ENCODE data around the gene MAK.
"Not testable (repeated sequence)": the region's sequence is repeated elsewhere in the genome, so short reads cannot be mapped to it uniquely, and the experiment has no call there.

Gene MAK

DNA sequence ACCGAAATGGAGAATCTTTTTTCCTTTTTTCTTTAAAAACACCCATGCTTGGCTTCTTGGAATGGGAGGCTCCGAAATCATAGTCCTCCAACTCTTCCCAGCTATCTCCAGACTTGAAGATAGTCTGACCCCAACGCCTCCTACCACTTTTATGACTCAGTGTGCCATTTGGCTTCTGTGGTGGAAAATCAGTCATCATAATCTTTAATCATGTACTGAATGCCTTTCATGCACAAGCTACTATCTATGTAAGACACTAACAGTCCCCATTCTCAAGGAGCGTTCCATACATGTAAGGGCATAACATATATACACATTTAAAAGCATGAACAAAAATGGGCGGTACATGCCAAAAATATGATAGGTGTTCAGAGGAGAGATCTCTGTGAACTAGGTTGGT, 46.7 kb downstream of the MAK start:
- no peak for DNase-seq (ENCODE audit: low read depth in 3 of 3)

DNA sequence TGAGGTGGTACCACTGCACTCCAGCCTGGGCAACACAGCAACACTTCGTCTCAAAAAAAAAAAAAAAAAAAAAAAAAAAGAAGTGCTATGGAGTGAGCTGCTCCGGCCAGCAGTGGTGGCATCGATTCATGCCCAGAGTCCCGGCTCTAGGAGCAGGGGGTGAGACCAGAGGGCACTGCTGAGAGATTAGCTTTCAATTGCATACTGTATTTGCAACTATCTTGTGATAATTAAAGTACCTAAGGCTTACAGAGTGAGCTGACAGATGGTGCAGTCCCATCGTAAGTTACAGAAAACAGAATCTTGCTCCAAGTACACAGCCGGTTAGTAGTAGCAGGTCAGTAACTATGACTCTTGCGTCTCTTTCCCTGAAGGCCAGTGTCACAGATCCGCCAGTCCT, 59.3 kb downstream of the MAK start:
- no peak for DNase-seq (ENCODE audit: low read depth in 3 of 3)

DNA sequence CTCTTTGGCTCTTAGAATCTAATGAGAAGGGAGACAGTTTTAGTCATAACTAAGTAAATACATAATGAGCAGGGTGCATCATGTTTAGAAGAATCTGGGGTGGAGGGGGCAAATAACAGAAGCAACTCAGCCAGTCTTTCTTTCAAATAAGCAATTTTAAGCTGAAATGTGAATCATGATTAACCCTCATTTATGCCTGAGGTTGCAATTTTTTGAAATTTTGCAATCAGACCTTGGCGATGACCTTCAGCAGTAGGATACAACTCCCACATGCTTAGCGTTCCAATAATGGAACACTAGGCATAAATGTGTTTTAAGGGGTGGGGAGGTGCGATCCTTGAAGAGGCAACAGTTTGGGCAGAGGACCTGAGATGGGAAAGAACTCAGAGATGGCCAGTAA, 60.1 kb downstream of the MAK start:
- DNase-seq (ENCODE audit: low read depth in 3 of 3), result no peak

DNA sequence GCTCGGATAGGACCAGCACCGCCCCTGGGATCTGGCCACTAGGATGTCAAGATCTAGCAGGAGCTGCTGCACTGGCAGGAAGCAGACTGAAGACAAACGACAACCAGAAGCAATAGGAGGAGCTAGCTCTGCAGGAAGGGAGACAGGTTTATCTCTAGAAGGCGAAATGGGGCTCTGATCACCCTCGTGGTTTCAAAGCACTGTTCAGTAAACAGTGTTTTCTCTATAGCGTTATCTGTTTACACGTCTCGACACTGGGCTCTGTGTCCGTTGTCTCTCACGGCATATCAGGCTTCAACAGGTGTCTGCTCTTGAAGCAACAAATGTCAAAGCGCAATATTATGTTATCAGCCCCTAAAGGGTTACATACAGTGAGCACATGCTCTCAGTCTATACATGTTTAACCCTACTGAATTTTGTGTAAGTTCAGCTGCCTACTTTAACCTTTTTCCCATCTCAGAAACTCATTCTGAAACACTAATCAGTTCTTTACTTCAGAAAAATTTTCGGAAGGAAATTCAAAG, 66.9 kb downstream of the MAK start:
- no peak for DNase-seq (ENCODE audit: low read depth in 3 of 3)

DNA sequence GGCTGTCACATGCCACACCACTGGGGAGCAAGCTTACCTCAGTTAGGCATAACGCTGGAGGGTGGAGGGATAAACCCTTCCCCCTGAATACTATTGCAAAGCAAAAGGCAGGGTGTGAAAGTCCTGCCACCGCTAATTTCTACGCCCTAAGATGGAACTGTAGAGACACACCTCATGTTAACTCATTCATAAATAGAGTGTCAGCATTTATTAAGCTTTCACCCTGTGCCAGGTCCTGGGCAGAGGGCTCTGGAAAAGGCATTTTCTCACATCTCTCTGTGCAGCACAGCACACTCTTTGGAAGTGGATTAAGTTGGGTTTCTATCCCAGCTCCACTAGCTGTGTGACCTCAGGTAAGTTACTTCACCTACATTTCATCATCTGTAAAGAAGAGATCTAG, 68.9 kb downstream of the MAK start:
- no peak for DNase-seq (ENCODE audit: low read depth in 3 of 3)

DNA sequence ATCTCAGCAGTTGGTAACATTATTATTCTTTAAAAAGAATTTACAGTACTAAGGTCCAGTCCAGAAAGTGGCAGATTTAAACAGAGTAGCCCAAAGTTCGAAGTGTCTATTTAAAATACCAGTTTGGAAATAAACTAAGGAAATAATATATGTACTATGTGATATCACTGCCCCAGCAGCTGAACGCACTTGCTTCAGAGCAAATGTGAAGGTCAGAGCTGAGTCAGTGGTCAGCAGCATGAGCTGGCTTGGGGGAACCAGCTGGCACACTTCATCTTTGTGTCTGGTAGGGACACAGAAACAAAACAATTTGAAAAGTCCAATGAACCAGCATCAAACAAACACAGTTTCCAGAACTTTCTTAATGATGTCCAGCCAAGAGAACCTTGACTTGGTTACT, 75.3 kb downstream of the MAK start:
- DNase-seq (ENCODE audit: low read depth in 3 of 3), result no peak

DNA sequence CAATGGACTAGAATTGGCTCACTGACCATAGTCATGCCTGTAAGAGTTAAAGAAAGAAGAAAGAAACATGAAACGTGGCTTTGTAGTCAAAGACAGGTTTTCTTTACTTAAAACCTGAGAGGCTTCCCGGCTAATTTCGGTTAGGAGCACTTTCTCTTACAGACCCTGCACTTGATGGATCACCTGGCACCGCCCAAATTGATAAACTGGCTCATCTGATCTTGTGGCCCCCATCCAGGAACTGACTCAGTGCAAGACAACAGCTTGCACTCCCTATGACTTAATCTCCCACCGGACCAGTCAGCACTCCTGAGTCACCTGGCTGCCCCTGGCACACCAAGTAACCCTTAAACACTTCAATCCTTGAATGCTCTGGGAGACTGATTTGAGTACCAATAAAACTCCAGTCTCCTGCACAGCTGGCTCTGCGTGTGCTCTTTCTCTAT, 78.4 kb downstream of the MAK start:
- DNase-seq (ENCODE audit: low read depth in 3 of 3), result no peak

DNA sequence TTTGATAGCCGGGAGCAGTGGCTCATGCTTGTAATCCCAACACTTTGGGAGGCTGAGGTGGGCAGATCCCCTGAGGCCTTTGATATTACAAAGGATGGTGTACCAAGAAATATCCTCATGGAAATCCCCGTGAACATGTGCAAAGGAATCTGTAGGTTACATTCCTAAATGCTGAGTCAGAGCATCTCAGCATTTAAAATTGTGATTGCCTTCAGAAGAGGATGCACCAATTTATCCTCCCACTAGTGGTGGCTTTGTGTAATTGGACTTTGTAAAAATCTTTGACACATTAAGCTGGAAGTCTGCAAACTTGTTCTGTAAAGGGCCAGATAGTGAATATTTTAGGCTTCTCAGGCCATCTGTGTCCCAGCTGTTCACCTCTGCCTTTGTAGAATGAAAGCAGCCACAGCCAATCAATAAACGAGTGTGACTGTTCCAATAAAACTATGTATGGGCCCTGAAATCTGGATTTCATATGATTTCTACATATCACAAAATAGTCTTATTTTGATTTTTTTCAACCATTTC, 79.0 kb downstream of the MAK start:
- DNase-seq (ENCODE audit: low read depth in 3 of 3), result no peak

DNA sequence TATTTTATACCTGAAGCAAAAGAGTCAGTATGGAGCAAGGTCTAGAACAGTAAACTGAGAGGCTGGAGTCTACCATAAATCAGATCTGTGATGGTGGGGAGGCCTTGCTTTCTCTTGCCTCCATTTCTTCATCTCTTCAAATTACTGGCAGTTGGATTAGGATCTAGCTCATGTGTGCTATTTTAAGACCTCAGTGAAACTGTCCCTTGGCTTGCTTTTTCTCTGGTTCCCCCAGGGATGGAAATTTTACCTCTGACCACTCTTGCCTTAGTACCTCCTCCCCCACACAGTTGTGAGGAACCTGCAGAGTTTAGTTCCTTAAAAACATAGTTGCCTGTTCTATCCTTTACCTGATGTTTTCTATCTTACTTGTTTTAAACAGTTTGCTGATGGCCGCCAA, 82.3 kb downstream of the MAK start:
- no peak for DNase-seq (ENCODE audit: low read depth in 3 of 3)

DNA sequence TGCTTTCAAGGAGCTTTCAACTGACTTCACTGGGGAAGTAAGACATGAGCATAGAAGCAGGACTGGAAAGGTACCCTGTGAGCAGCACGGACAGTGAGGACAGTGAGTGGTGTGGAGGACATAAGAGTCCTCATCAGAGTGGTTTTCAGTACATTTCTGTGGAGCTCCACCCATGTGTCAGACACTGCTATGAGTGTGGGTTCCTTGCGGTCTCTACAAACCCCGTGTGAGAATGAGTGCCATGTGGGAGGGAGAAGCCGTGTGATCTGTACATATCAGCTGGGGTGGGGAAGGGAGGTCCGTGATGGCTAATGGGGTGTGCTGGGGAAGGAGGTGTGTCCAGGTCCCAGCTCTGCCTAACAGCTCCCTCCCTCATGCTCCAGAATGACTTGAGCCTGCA, 86.6 kb downstream of the MAK start:
- not testable (repeated sequence) for DNase-seq (ENCODE audit: low read depth in 3 of 3)

DNA sequence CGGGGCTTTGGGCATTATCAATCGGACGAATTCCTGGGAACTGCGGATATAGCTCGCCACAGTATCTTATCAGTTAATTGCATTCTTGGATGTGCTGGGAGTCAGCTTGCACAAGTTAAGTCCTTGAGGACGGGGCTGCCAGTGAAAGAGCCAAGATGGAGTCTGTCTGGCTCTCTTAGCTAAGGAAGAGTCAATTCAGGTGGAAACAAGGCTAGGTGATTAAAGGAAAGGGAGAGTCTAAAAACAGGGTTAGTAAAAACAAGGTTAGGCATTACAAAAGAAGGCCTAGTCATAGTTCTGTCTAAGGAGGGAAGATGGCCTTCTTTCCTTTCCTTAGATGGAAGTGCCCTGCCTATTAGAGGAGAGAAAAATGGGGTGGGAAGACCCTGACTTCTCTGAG, 87.8 kb downstream of the MAK start:
- DNase-seq (ENCODE audit: low read depth in 3 of 3), result not testable (repeated sequence)

DNA sequence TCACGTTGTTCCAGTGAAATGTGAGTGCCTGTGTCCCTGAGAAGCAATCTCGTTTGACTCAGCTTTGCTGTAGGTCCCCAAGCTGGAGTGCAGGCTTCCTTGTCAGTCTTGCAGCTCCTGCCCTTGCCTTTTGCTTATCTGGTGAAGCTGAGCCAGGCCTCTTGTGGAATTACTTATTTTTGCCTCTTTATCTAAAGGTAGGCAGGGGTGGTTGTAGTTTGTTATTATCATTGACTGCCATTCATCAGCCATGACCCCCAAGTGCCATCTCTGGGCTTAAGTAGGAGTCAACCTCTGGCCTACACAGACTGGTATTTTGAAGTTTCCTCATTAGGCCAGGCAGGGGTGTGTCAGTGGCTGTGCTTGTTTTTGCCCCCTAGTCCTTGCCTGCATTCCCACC, 88.6 kb downstream of the MAK start:
- no peak for DNase-seq (ENCODE audit: low read depth in 3 of 3)

DNA sequence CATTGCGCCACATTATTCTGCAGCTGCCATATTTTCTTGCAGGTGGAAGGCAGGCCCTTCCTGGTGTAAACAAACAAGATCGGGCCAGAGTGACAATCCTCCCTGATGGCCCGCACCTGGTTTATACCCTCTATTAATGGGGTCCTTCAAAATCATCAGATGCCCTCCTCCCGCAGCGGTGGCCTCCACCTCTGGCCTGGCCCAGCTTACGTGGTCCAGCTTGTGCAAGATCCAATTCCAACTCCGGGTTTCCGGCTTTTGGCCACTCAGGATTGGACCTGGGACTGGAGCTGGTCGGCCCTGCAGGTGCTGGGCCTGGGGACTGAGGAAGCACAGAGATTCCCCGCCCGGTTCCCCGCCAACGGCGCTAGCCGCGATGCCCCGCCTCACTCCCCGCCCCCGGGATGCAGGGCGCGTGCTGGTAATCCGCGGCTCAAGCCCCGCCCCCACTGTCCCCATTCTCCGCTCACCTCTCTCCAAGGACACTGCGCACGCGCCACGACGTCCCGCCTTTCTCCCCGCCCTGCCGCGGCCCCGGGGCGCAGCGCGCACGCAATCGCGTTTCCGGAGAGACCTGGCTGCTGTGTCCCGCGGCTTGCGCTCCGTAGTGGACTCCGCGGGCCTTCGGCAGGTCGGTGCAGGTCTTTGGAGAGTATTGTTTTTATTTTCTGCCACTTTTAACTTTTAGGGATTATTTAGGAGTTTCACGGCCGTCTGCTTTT, 90.9 kb downstream of the MAK start, which contains the start of gene TMEM14B:
Gene TMEM14B, plus strand, starts transcription at position 555 of the 722 bp plus-strand sequence. CDS start 1,441 bp downstream, outside the sequence.
- peak; percentile 99 to 100 (median 100) for DNase-seq (ENCODE audit: low read depth in 3 of 3)

DNA sequence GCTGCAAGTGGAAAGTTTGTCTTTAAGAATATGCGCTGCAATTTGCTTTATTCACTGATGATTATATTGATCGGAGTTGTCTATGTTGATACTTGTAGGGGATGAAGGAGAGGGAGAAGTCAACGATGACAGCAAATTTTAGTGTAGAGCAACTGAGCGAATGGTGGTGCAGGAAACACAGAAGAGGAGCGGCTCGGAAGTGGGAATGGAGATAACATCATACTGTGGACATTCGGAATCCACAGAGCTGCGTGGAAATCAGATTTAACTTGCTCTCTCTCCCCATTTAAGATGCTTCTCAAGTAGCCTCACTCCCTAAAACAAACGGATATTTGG, 91.5 kb downstream of the MAK start:
- no peak for DNase-seq (ENCODE audit: low read depth in 3 of 3)

DNA sequence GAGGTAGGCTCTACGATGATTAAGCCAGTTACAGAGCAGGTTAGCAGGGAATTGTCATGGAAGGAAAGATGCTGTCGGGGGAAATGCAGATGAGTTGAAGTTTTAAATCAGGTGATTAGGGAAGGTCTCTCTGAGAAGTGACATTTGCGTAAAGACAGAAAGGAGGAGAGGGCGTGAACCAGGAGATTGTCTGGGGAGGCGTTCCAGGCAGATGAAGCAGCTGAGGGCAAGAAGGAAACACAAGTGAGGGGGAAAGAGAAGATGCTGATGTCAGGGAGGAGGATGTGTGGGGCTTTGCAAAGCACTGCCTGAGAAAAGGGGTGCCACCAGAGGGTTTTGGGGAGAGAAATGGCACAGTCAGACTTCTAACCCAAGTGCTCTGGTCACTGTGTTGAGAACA, 93.2 kb downstream of the MAK start:
- no peak for DNase-seq (ENCODE audit: low read depth in 3 of 3)

DNA sequence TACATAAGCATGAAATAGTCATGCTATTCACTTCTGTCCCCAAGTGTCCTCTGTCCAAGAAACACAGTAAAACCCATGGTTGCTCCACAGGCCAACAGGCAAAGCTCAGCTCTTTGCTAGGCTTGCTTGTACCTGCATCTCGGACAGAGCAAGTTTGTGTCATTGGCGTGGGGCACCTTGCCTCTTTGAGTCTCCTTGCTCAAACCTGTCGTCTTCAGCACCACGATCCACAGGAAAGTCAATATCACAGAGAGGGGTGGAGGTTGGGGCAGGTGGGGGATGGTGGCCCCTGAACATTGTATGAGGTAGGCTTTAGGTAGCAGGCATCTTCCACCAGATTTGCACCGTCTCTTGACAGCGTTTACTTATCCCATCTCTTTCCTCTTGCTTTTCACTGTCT, 94.8 kb downstream of the MAK start:
- no peak for DNase-seq (ENCODE audit: low read depth in 3 of 3)

DNA sequence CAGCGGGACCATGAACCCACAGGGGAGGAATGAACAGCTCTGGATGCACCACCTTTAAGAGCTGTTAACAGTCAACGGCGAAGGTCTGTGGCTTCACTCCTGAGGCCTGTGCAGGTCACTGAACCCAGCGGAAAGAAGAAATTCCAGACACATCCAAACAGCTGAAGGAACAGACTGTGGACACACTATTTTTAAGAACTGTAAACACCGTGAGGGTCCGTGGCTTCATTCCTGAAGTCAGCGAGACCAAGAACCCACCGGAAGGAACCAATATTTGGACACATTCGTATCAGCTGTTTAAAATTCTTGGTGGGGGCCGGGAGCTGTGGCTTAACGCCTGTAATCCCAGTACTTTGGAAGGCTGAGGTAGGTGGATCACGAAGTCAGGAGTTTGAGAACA, 96.1 kb downstream of the MAK start:
- no peak for DNase-seq (ENCODE audit: low read depth in 3 of 3)

DNA sequence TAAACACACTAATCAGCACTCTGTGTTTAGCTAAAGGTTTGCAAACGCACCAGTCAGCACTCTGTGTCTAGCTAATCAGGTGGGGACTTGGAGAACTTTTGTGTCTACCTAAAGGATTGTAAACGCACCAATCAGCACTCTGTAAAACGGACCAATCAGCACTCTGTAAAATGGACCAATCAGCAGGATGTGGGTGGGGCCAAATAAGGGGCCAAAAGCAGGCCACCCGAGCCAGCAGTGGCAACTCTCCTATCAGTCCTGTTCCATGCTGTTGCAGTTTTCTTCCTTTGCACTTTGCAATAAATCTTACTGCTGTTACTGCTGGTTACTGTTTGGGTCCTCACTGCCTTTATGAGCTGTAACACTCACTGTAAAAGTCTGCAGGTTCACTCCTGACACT, 96.7 kb downstream of the MAK start:
- not testable (repeated sequence) for DNase-seq (ENCODE audit: low read depth in 3 of 3)

DNA sequence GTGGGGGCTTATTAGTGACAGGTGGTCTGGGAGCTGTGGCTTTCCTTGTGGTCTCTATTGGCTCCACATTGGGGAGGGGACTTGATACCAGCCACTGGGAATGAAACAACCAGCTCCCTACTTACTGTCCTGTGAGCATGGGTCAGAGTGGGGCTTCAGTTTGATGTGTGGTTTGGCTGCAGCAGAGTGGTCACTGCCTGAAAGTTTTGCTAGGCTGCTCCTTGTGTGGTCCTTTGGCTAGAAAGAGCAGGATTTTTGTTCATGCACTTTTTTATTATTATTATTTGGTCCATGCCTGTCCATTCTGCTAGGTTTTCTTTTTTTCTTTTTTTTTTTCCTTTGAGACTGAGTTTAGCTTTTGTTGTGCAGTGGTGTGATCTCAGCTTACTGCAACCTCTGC, 98.3 kb downstream of the MAK start:
- DNase-seq (ENCODE audit: low read depth in 3 of 3), result no peak

DNA sequence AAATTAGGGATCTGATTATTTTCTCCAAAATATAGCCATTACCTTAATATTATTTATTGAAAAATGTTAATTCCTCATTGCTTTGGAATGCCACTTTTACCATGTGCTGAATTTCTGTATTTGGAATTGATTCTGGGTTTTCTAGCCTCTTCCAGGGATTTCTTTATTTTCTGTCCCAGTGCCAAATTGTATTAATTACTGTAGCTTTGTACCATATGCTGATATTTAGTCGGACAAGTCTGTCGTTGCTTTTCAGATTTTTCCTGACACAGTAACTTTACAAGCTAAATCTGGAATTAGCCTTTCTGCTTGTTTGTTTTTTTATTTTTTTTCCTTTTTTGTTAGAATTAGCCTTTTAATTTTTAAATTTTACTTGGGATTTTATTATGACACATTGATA, 101.6 kb downstream of the MAK start:
- no peak for DNase-seq (ENCODE audit: low read depth in 3 of 3)

DNA sequence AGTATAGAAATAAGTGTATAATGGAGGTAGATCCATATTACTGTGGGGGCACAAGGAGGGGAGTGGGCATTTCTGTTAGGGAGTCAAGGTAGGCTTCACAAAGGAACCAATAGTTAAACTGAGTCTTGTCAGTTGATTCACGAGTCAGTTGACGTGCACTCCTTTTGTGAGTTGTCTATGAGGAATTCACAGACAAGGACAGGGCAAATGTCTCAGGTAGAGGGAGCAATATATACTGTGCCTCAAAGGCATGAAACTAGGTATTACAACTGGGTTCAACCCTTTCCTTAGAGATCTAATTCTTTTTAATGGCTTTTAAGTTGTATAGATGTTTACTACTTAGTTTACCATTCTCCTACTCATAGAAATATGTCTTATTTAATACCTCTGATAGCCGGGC, 104.5 kb downstream of the MAK start:
- DNase-seq (ENCODE audit: low read depth in 3 of 3), result no peak

DNA sequence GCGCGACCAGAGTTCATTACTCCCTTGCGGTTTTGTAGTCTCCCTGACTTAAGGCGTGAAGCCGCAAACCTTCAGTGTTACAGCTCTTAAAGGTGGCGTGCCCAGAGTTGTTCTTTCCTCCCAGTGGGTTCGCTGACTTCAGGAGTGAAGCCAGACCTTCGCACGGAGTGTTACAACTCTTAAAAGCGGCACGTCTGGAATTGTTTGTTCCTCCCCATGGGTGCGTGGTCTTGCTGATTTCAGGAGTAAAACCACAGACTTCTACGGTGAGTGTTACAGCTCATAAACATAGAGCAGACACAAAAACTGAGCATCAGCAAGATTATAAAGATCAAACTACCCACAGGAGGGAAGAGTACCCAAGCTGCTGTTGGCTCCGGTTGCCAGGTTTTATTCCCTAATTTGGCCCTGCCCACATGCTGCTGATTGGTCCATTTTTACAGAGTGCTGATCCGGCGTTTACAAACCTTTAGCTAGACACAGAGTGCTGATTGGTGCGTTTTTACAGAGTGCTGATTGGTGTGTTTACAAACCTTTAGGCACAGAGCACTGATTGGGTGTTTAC, 105.1 kb downstream of the MAK start:
- no peak for DNase-seq (ENCODE audit: low read depth in 3 of 3)

DNA sequence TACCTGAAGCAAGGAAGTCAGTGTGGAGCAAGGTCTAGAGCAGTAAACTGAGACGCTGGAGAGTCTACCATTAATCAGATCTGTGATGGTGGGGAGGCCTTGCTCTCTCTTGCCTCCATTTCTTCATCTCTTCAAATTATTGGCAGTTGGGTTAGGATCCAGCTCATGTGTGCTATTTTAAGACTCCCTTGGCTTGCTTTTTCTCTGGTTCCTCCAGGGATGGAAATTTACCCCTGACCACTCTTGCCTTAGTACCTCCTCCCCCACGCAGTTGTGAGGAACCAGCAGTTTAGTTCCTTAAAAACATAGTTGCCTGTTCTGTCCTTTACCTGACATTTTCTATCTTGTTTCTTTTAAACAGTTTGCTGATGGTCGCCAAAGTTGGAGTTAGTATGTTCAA, 108.1 kb downstream of the MAK start:
- DNase-seq (ENCODE audit: low read depth in 3 of 3), result no peak
